Measurements from ENCODE around the gene SPPL2C.

The SPPL2C gene

GRCh38 chr17:45834471-45835396, 9.9 kb upstream of the SPPL2C start:
- no peak for DNase-seq

- DNase-seq, result no peak
These were observed 9.2 kb upstream of the SPPL2C start for GRCh38 chr17:45835481-45835880.

- no peak for DNase-seq
These were observed 8.3 kb upstream of the SPPL2C start for GRCh38 chr17:45836047-45837044.

- DNase-seq, result no peak
These were observed 7.5 kb upstream of the SPPL2C start for GRCh38 chr17:45837187-45837586.

GRCh38 chr17:45837603-45838002, 7.1 kb upstream of the SPPL2C start:
- DNase-seq, result no peak

- no peak for DNase-seq
These were observed 5.9 kb upstream of the SPPL2C start for GRCh38 chr17:45838751-45839295.

GRCh38 chr17:45839442-45839841, 5.2 kb upstream of the SPPL2C start:
- no peak for DNase-seq

- DNase-seq, result no peak
These were observed 3.5 kb upstream of the SPPL2C start for GRCh38 chr17:45841186-45841585.

GRCh38 chr17:45841883-45842525, 2.7 kb upstream of the SPPL2C start:
- no peak for DNase-seq

GRCh38 chr17:45843722-45844121, 959 bp upstream of the SPPL2C start:
- DNase-seq, result no peak

GRCh38 chr17:45845376-45846185, 900 bp downstream of the SPPL2C start:
- no peak for DNase-seq

GRCh38 chr17:45846223-45846622, 1.5 kb downstream of the SPPL2C start:
- DNase-seq, result no peak

GRCh38 chr17:45846646-45847045, 2.0 kb downstream of the SPPL2C start:
- no peak for DNase-seq

GRCh38 chr17:45847101-45847500, 2.4 kb downstream of the SPPL2C start:
- DNase-seq, result no peak

GRCh38 chr17:45847747-45848146, 3.1 kb downstream of the SPPL2C start:
- DNase-seq, result no peak

- no peak for DNase-seq
These were observed 3.7 kb downstream of the SPPL2C start for GRCh38 chr17:45848405-45848804.

GRCh38 chr17:45848868-45849535, 4.3 kb downstream of the SPPL2C start:
- no peak for DNase-seq

- no peak for DNase-seq
These were observed 4.9 kb downstream of the SPPL2C start for GRCh38 chr17:45849536-45849990.

- no peak for DNase-seq
These were observed 5.3 kb downstream of the SPPL2C start for GRCh38 chr17:45850011-45850410.

- DNase-seq, result no peak
These were observed 5.8 kb downstream of the SPPL2C start for GRCh38 chr17:45850468-45850867.

- DNase-seq, result no peak
These were observed 6.3 kb downstream of the SPPL2C start for GRCh38 chr17:45851022-45851421.
